ENCODE data around the gene IPCEF1. TPM values are rescaled to one million over a fixed set of nuclear protein-coding genes. Genes with fewer than 3 reads are reported as not detected.

IPCEF1 gene
- total and polyA plus RNA-seq, 2 of the 4 experiments (the other 2 are of a cell fraction) = under 0.01 to 0.03 TPM

GRCh38 chr6:154122195-154122925 lies 234.2 kb downstream of the IPCEF1 start:
- Histone ChIP-seq H3K9me1 (ENCODE audit: insufficient read depth, low read length) (no peaks in the 10 kb centered on the region), H3K4ac (ENCODE audit: low read depth, low read length) (no peak overlapping the region), H2BK15ac (ENCODE audit: low read depth, low read length) (no peak overlapping the region), H2BK120ac (ENCODE audit: low read depth, low read length) (no peak overlapping the region), H3K27me3 (ENCODE audit: control insufficient read depth, insufficient read depth, low read length) (no peaks in the 10 kb centered on the region), H3K4me2 (ENCODE audit: low read depth, low read length) (no peak overlapping the region), H3K9me3 (ENCODE audit: control insufficient read depth, insufficient read depth, low read length) (no peaks in the 10 kb centered on the region), H2BK5ac (ENCODE audit: low read depth, low read length, poor library complexity, severe bottlenecking) (no peak overlapping the region), H2AK5ac (ENCODE audit: low read depth, low read length) (no peak overlapping the region), H3K36me3 (ENCODE audit: control insufficient read depth, insufficient read depth, low read length) (no peaks in the 10 kb centered on the region), H2AFZ (replicated peaks; ENCODE audit: low read length, poor library complexity) (no peak overlapping the region), H2AK9ac (replicated peaks; ENCODE audit: low read depth, low read length, poor library complexity) (no peak overlapping the region), H3K56ac (ENCODE audit: extremely low read depth, insufficient read depth, low read length) (no peak overlapping the region), H3K18ac (ENCODE audit: low read depth, low read length) (no peak overlapping the region), H4K8ac (ENCODE audit: low read depth in 2 of 2, low read length in 2 of 2) (no peak overlapping the region), H3K14ac (replicated peaks; ENCODE audit: low read depth, low read length) (no peak overlapping the region), H4K20me1 (ENCODE audit: insufficient read depth, low read length) (no peaks in the 10 kb centered on the region), H2BK20ac (ENCODE audit: low read depth, low read length) (no peak overlapping the region), H3K27ac (ENCODE audit: insufficient read depth, low read length) (no peak overlapping the region), H3K9ac (ENCODE audit: low read depth, low read length) (no peak overlapping the region), H4K5ac (ENCODE audit: low read depth, low read length) (no peak overlapping the region), H3K4me3 (ENCODE audit: insufficient read depth, low read depth, low read length) (no peak overlapping the region), H3K23ac (ENCODE audit: low read depth, low read length) (no peak overlapping the region), H3K4me1 (ENCODE audit: control insufficient read depth, insufficient read depth, low read length) (no peaks in the 10 kb centered on the region), H4K91ac (ENCODE audit: insufficient read depth, low read depth, low read length) (no peak overlapping the region), H3K79me1 (ENCODE audit: low read depth in 1 of 2, low read length in 2 of 2) (no peaks in the 10 kb centered on the region)
- ATAC-seq (ENCODE audit: low read depth) = peak; percentile 35; the same call in 1 of the 2 replicates
- CTCF ChIA-PET = no interaction called here
- no CpG with 5 or more reads among the region's 2 CpGs for WGBS, 2 experiments (ENCODE audit: extremely low coverage in 2 of 2, insufficient read length in 1 of 2)
- BruUV-seq (replicated peaks) = no TSS peak
- intact Hi-C loops (cut with micrococcal nuclease) = no loop called here
- no peak for TF ChIP-seq POLR2A (IDR thresholded peaks at IDR 0.05; ENCODE audit: low read depth, low read length)
- no peak for TF ChIP-seq RAD21 (IDR thresholded peaks at IDR 0.05; ENCODE audit: low read length)
- no peak for TF ChIP-seq SMC3 (IDR thresholded peaks at IDR 0.05; ENCODE audit: low read depth, low read length)
- no peak for TF ChIP-seq BHLHE40 (IDR thresholded peaks at IDR 0.05; ENCODE audit: low read depth, low read length)
- TF ChIP-seq USF2 (IDR thresholded peaks at IDR 0.05; ENCODE audit: low read depth, low read length) = no peak
- dilution Hi-C loops (cut with HindIII; ENCODE audit: low sequenced_read_pairs, unreplicated experiment) = no loop called here
- DNase-seq = no peak
- in situ Hi-C loops (cut with MboI; ENCODE audit: low sequenced_read_pairs) = no loop called here
- POLR2A ChIA-PET (ENCODE audit: unreplicated experiment) = no interaction called here
